Sigmoid colon (tissue), 7 donors: ENCODE results near the gene WDR88. TPM values are rescaled to one million over a fixed set of nuclear protein-coding genes. Genes with fewer than 3 reads are reported as not detected.

ENCODE experiments used
- DNase-seq: peaks from one replicate; pipeline ENCODE4 v3.0.0-alpha.2; 2019
- H3K27ac ChIP-seq, 4 donors: fragments of 200-600 bp; sonication (generic); one replicate each; pipeline ENCODE4 v1.5.1; 2016 to 2019; ENCODE audit warnings: mild to moderate bottlenecking in 1 of 4
- H3K27me3 ChIP-seq, 3 donors: fragments of 200-600 bp; sonication (generic); one replicate each; pipeline ENCODE4 v1.5.1; 2019; ENCODE audit warnings: mild to moderate bottlenecking in 1 of 3
- H3K36me3 ChIP-seq, 4 donors: fragments of 200-600 bp; sonication (generic); one replicate each; pipeline ENCODE4 v1.5.1; 2016 to 2019
- H3K4me1 ChIP-seq, 4 donors: fragments of 200-600 bp; sonication (generic); one replicate each; pipeline ENCODE4 v1.5.1; 2017 to 2019
- H3K4me3 ChIP-seq, 4 donors: fragments of 200-600 bp; sonication (generic); one replicate each; pipeline ENCODE4 v1.5.1; 2017 to 2019; ENCODE audit warnings: mild to moderate bottlenecking in 2 of 4, moderate library complexity in 1 of 4
- H3K9me3 ChIP-seq, 4 donors: fragments of 200-600 bp in 3 of 4; sonication (generic) in 3 of 4; one replicate each; pipeline versions ENCODE4 v1.5.1 to v1.6.1; 2013 to 2019
- CTCF ChIP-seq, 4 experiments: fragments of 450-650 bp in 3 of 4; fragments of 200-600 bp in 1 of 4; IDR thresholded peaks; one replicate each; pipeline ENCODE4 v1.5.1; 2016 to 2019; ENCODE audit warnings: antibody characterized with exemption in 4 of 4, mild to moderate bottlenecking in 3 of 4, moderate library complexity in 2 of 4
- EP300 ChIP-seq, 4 donors: sonication (generic); formaldehyde crosslinking; IDR thresholded peaks; one replicate each; pipeline ENCODE4 v1.6.1; 2017; ENCODE audit warnings: antibody characterized with exemption in 4 of 4
- POLR2A ChIP-seq, 2 donors: fragments of 450-650 bp; IDR thresholded peaks; one replicate each; pipeline ENCODE4 v1.6.1; 2016; ENCODE audit warnings: antibody characterized with exemption in 2 of 2, mild to moderate bottlenecking in 2 of 2, moderate library complexity in 2 of 2
- POLR2AphosphoS5 ChIP-seq, 4 donors: sonication (generic); formaldehyde crosslinking; IDR thresholded peaks; one replicate each; pipeline ENCODE4 v1.6.1; 2017; ENCODE audit warnings: antibody characterized with exemption in 4 of 4
- WGBS, 2 donors: extraction: QIAGEN DNeasy Blood & Tissue Kit; methylation state at CpG; one replicate each; pipeline ENCODE4 v1.1.7; 2013; 5-methylcytosine and 5-hydroxymethylcytosine counted together
- intact Hi-C: fragments of 100-400 bp; cut with DNase I; formaldehyde crosslinking; loops from one replicate; pipeline ENCODE4 v1.15.1; 2023
- polyA plus RNA-seq, 3 donors: library from polyadenylated mRNA; stranded (reverse); fragments of 200-250 nt; gene quantifications; one replicate each; pipeline ENCODE4 v1.2.3, GENCODE V29; 2013
- total RNA-seq, 4 donors: library from RNA; depleted of rRNA; stranded (reverse); fragments of >200 nt; gene quantifications; one replicate each; pipeline ENCODE4 v1.1.0, GENCODE V29; 2016
- donor health status: healthy with polysubstance abuse.
- donor health status: Bipolar disorder and iron deficiency.
- donor health status: healthy.

WDR88 gene
- total and polyA plus RNA-seq, 7 donors: not detected

- H3K4me1 ChIP-seq: peaks cover 0 to 20% (median 13%) of the 10 kb centered on the region in 4 donors
- peaks cover 0 to 22% (median 0%) of the 10 kb centered on the region in 4 donors for H3K36me3 ChIP-seq
- 4 to 5% methylated on average over 50 of the region's 50 CpGs for WGBS, 2 donors
- H3K4me3 ChIP-seq: peak within 1 kb of the TSS; percentile 49 to 86 (median 78)
- no peaks in the 10 kb centered on the region for H3K27me3 ChIP-seq
- peak within 1 kb of the TSS; percentile 69 to 76 (median 75) for H3K27ac ChIP-seq
- intact Hi-C loops: loop anchor here (1.0 to 2.0 kb wide), 2 partner anchors 15 to 109 kb away; partner anchors contain the start of gene CEBPA
- H3K9me3 ChIP-seq: no peaks in the 10 kb centered on the region
- DNase-seq: no peak
- TF ChIP-seq POLR2AphosphoS5 (IDR thresholded peaks at IDR 0.05): no peak
- TF ChIP-seq EP300 (IDR thresholded peaks at IDR 0.05): no peak
- no peak for TF ChIP-seq POLR2A (IDR thresholded peaks at IDR 0.05)
- no peak for TF ChIP-seq CTCF (IDR thresholded peaks at IDR 0.05)
These were observed 62.0 kb downstream of the WDR88 start, which contains the start of gene LRP3 for GRCh38 chr19:33193865-33194362. TSS of gene LRP3 (plus strand) at chr19:33194330. CDS start at chr19:33194786, 456 bp downstream.

GRCh38 chr19:33194532-33194885 lies 62.6 kb downstream of the WDR88 start:
- intact Hi-C loops: loop anchor here (1.0 to 2.0 kb wide), 2 partner anchors 15 to 108 kb away; partner anchors contain the start of gene CEBPA
- Histone ChIP-seq H3K36me3 (peaks cover 0 to 24% (median 0%) of the 10 kb centered on the region in 4 donors), H3K4me3 (peak overlapping the region; percentile 49 to 86 (median 78)), H3K4me1 (peaks cover 0 to 20% (median 13%) of the 10 kb centered on the region in 4 donors), H3K27me3 (no peaks in the 10 kb centered on the region), H3K9me3 (no peaks in the 10 kb centered on the region), H3K27ac (peak overlapping the region; percentile 69 to 76 (median 75))
- 1% methylated on average over 57 of the region's 57 CpGs for WGBS, 2 donors
- no peak for DNase-seq
- TF ChIP-seq POLR2A (IDR thresholded peaks at IDR 0.05): no peak
- no peak for TF ChIP-seq EP300 (IDR thresholded peaks at IDR 0.05)
- TF ChIP-seq CTCF (IDR thresholded peaks at IDR 0.05): no peak
- no peak for TF ChIP-seq POLR2AphosphoS5 (IDR thresholded peaks at IDR 0.05)

- H3K36me3 ChIP-seq: peaks cover 0 to 24% (median 0%) of the 10 kb centered on the region in 4 donors
- no peaks in the 10 kb centered on the region for H3K27me3 ChIP-seq
- H3K4me1 ChIP-seq: peaks cover 0 to 20% (median 13%) of the 10 kb centered on the region in 4 donors
- H3K4me3 ChIP-seq: peak overlapping the region; percentile 49 to 86 (median 78)
- peak overlapping the region; percentile 69 to 76 (median 75) for H3K27ac ChIP-seq
- no peak for DNase-seq
- intact Hi-C loops: loop anchor here (1.0 to 2.0 kb wide), 2 partner anchors 16 to 108 kb away; partner anchors contain the start of gene CEBPA
- no peak for TF ChIP-seq POLR2A (IDR thresholded peaks at IDR 0.05)
- no peak for TF ChIP-seq POLR2AphosphoS5 (IDR thresholded peaks at IDR 0.05)
- no peak for TF ChIP-seq CTCF (IDR thresholded peaks at IDR 0.05)
- TF ChIP-seq EP300 (IDR thresholded peaks at IDR 0.05): no peak
- 1 to 6% methylated on average over 49 of the region's 49 CpGs for WGBS, 2 donors
- H3K9me3 ChIP-seq: no peaks in the 10 kb centered on the region
These were observed 63.2 kb downstream of the WDR88 start for GRCh38 chr19:33194886-33195644.

GRCh38 chr19:33195645-33196347 lies 63.9 kb downstream of the WDR88 start:
- intact Hi-C loops: loop anchor here (2.0 kb wide), 1 partner anchor 107 kb away; the partner anchor contains the start of gene CEBPA
- peak overlapping the region; percentile 49 to 86 (median 78) for H3K4me3 ChIP-seq
- WGBS, 2 donors: 75 to 82% methylated on average over 17 of the region's 17 CpGs
- H3K4me1 ChIP-seq: peaks cover 0 to 20% (median 13%) of the 10 kb centered on the region in 4 donors
- H3K27me3 ChIP-seq: no peaks in the 10 kb centered on the region
- DNase-seq: no peak
- no peaks in the 10 kb centered on the region for H3K9me3 ChIP-seq
- H3K36me3 ChIP-seq: peaks cover 0 to 24% (median 0%) of the 10 kb centered on the region in 4 donors
- peak overlapping the region; percentile 69 to 76 (median 75) for H3K27ac ChIP-seq
- TF ChIP-seq CTCF (IDR thresholded peaks at IDR 0.05): no peak
- TF ChIP-seq POLR2A (IDR thresholded peaks at IDR 0.05): no peak
- no peak for TF ChIP-seq EP300 (IDR thresholded peaks at IDR 0.05)
- no peak for TF ChIP-seq POLR2AphosphoS5 (IDR thresholded peaks at IDR 0.05)
